GM18519 (cell line): ENCODE measurements around the gene ECPAS.
"Not testable (repeated sequence)": the region's sequence is repeated elsewhere in the genome, so short reads cannot be mapped to it uniquely, and the experiment has no call there.

Experiments
- ATAC-seq: cut with Tn5 transposase; IDR thresholded peaks from one replicate; pipeline ENCODE4 v1.9.1; 2021; ENCODE audit warnings: mild to moderate bottlenecking, moderate library complexity; ENCODE audit not compliant: unreplicated experiment, low FRiP score

ECPAS gene, protein sequence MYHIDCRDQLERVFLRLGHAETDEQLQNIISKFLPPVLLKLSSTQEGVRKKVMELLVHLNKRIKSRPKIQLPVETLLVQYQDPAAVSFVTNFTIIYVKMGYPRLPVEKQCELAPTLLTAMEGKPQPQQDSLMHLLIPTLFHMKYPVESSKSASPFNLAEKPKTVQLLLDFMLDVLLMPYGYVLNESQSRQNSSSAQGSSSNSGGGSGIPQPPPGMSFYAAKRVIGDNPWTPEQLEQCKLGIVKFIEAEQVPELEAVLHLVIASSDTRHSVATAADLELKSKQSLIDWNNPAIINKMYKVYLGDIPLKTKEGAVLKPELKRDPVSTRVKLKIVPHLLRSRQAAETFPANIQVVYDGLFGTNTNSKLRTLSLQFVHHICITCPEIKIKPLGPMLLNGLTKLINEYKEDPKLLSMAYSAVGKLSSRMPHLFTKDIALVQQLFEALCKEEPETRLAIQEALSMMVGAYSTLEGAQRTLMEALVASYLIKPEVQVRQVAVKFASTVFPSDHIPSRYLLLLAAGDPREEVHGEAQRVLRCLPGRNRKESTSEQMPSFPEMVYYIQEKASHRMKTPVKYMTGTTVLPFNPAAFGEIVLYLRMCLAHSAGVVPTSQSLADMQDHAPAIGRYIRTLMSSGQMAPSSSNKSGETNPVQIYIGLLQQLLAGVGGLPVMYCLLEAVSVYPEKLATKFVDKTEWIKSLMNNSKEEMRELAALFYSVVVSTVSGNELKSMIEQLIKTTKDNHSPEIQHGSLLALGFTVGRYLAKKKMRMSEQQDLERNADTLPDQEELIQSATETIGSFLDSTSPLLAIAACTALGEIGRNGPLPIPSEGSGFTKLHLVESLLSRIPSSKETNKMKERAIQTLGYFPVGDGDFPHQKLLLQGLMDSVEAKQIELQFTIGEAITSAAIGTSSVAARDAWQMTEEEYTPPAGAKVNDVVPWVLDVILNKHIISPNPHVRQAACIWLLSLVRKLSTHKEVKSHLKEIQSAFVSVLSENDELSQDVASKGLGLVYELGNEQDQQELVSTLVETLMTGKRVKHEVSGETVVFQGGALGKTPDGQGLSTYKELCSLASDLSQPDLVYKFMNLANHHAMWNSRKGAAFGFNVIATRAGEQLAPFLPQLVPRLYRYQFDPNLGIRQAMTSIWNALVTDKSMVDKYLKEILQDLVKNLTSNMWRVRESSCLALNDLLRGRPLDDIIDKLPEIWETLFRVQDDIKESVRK (N-terminal part only)

GRCh38 chr9:111483858-111484571 is at the start of gene ECPAS:
Gene ECPAS, minus strand, starts transcription at chr9:111484383. Its CDS starts 11,465 bp downstream, at chr9:111472918.
- peak; percentile 40 for ATAC-seq

DNA sequence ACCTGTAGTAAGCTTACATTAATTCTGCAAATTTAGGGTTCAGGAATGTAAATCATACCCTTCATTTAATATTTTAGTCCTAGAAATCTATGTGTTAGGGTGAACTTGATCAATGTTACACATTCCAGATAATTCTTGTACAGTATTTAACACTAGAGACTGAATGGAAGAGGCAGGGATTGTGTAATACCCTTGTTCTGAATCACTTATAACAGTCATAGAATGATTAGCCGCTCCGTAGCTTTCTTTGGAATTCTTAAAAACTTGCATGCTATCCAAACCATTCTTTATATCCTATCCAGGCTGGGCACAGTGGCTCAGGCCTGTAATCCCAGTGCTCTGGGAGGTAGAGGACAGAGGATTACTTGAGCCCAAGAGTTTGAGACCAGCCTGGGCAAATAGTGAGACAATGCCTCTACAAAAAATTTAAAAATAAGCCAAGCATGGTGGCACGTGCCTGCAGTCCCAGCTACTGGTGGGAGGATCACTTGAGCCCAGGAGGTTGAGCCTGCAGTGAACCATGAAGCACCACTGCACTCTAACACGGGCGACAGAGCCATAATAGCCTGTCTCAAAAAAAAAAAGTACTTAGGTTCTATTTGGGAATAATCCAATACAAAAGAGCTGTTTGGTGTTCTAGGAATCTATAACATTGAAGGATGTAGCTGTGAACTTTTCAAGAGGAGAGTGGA is 49.1 kb upstream of the ECPAS start:
- ATAC-seq, result no peak

DNA sequence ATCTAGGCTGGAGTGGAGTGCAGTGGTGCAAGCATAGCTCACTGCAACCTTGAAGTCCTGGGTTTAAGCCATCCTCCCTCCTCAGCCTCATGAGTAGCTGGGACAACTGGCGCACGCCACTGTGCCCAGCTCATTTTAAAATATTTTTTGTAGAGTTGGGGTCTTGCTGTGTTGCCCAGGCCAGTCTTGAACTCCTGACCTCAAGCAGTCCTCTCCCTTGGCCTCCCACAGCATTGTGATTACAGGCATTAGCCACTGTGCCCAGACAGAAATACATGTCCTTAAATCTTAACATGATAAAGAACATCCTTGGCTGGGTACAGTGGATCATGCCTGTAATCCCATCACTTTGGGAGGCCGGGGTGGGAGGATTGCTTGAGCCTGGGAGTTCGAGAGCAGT is 47.5 kb upstream of the ECPAS start:
- no peak for ATAC-seq

GRCh38 chr9:111529787-111530186 is 45.6 kb upstream of the ECPAS start:
- no peak for ATAC-seq

DNA sequence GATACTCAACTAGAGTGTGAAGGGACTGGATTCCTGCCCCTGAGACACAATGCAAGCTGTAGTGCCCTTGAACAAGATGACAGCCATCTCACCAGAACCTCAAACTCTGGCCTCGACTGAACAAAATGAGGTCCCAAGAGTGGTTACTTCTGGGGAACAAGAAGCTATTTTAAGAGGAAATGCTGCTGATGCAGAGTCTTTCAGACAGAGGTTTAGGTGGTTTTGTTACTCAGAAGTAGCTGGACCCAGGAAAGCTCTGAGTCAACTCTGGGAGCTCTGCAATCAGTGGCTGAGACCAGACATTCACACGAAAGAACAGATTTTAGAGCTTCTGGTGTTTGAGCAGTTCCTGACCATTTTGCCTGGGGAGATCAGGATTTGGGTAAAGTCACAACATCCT is 43.2 kb upstream of the ECPAS start:
- ATAC-seq, result no peak

DNA sequence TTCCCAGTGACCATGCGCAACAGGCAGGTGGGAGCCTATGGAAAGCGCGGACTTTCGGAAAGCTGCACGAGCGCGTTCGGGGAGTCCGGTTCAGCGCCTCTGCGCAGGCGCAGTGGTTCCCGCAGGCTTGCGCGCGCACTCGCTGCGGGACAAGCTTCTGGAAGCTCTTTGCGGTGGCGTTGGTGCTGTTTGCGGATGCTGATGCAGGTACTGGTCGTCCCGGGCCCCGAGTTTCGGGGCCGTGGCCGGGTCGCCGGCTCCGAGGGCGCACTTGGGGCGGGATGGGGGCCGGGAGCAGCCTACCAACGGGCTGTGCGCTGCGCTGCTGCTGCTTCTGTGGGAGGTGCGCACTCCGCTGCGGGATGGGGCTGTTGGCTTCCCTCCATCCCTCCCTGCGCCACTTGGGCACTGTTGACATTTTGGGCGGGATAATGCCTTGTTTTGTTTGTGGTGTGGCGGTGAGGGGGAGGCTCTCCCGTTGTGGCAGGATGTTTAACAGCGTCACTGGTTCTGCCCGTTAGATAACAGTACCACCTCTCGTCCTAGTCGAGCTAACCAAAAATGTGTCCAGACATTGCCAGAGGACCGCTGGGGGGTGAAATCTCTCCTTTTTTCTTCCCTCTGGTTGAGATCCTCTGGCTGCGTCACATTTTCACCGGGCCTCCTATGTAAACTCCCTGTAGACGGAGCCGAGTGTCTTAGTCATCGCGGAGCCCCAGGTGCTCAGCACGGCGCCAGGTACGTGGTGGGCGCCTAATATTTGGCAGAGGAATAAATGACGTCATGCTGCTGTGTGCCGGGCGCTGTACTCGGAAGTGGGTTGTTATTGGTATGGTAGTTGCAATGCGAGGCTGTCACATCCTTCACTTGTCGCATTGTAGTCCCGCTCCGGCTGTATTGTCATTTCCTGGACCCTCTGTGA is 41.1 kb upstream of the ECPAS start, which contains the start of gene ZNF483:
Gene ZNF483, plus strand, starts transcription at position 124 of the 922 bp plus-strand sequence. CDS start 2,217 bp downstream, outside the sequence.
- no peak for ATAC-seq

DNA sequence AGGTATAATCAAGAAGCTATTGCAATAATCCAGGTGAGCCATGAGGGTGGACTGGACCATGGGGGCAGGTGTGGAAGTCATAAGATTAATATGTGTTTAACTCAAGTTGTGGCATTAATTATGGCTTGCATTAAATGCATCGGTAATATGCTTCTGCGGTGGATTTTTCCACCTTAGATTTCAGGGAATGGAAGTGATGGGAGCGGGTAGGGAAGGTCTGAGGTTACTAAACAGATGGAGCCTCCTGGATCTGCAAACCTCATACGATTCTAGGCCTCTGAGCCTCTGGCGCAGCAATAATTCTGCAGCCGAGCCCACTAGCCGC is 40.5 kb upstream of the ECPAS start:
- ATAC-seq, result no peak

DNA sequence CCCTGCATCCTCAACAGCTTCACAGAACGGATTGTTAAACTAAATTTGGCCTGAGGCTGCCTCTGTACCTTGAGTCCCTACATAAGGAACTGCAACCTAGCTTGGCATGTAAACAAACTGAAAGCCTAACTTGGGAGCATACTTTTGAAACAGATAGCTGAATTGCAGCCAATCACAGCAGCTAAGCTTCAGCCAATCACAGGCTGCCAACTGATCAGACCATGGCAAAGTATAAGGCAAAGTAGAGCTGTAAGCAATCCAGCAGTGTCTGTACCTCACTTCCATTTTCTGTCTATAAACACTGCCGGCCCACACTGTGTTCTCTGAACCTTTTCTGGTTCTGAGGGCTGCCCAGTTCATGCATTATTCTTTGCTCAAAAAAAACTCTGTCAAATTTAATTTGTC is 31.9 kb upstream of the ECPAS start:
- ATAC-seq, result no peak

- no peak for ATAC-seq
These were observed 30.8 kb upstream of the ECPAS start for GRCh38 chr9:111514967-111515366.

DNA sequence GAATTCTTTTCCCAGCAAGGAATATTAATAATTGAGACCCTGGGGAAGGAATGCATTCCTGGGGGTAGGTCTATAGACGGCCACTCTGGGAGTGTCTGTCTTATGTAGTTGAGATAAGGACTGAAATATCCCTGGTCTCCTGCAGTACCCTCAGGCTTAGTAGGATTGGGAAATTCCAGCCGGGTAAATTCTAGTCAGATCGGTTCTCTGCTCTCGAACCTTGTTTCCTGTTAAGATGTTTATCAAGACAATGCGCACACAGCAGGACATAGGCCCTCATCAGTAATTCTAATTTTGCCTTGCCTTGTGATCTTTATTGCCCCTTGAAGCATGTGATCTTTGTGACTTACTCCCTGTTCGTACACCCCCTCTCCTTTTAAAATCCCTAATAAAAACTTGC is 27.4 kb upstream of the ECPAS start:
- not testable (repeated sequence) for ATAC-seq

GRCh38 chr9:111502506-111502905 is 18.3 kb upstream of the ECPAS start:
- no peak for ATAC-seq

DNA sequence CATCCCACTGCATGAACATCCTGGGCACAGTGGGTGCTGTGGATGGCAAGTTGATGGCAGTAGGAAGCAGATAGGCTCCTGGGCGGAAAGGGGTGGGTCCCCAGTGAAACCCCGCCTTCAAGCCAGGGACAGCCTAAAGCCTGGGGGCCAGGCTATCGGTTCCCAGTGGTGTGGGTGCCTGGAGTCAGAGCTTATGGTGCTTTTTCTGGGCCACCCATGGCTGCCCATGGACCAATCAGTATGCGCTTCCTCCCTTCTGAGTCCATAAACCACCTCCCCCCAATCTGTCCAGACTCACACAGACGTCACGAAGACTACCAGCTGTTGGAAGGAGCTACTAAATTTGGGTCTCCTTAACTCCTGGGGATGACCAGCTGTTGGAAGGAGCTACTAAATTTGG is 17.5 kb upstream of the ECPAS start:
- no peak for ATAC-seq

- no peak for ATAC-seq
These were observed 16.9 kb upstream of the ECPAS start for GRCh38 chr9:111501005-111501562.

DNA sequence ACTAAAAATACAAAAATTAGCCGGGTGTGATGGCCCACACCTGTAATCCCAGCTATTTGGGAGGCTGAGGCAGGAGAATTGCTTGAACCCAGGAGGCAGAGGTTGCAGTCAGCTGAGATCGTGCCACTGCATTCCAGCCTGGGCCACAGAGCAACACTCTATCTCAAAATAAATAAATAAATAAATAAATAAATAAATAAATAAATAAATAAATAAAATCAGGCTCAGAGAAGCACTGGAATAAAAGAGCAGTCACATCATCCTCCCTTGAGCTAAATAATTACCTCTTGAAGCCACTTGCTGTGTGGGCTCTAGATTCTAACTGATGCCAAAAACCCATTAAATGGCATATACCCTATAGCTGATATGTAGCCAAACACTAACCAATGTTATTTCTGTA is 13.0 kb upstream of the ECPAS start:
- not testable (repeated sequence) for ATAC-seq

GRCh38 chr9:111484572-111484894 is 350 bp upstream of the ECPAS start:
- ATAC-seq, result no peak

- ATAC-seq, result peak; percentile 19
These were observed 735 bp downstream of the ECPAS start for GRCh38 chr9:111483439-111483857.

- ATAC-seq, result peak; percentile 40
These were observed 1.3 kb downstream of the ECPAS start for GRCh38 chr9:111482694-111483438.
